OCI-LY3 (cell line): Measurements from ENCODE around the gene LAPTM5.

Experiments
- H2AFZ ChIP-seq: fragments of 200-600, 300-600 bp; shearing (Covaris generic); 2 replicates; pipeline ENCODE4 v1.6.0; 2014; ENCODE audit warnings: antibody characterized with exemption, low read depth, low read length
- H3K27ac ChIP-seq: fragments of 200-600, 300-600 bp; sonication (generic); 2 replicates; pipeline ENCODE4 v1.5.1; 2014; ENCODE audit warnings: mild to moderate bottlenecking, low read length, moderate library complexity, mixed read lengths
- H3K27me3 ChIP-seq: fragments of 200-600, 300-600 bp; sonication (generic); 2 replicates; pipeline ENCODE4 v1.6.1; 2014; ENCODE audit warnings: low read depth, low read length, mixed read lengths
- H3K36me3 ChIP-seq: fragments of 200-600, 300-600 bp; sonication (generic); replicated peaks from 2 replicates; pipeline ENCODE3; 2014; ENCODE audit warnings: low read depth, low read length, mixed read lengths
- H3K4me1 ChIP-seq: fragments of 300-600, 200-600 bp; sonication (generic); 2 replicates; pipeline ENCODE4 v1.6.1; 2014; ENCODE audit warnings: low read length, mixed read lengths
- H3K4me2 ChIP-seq: fragments of 200-600, 300-600 bp; sonication (generic); 2 replicates; pipeline ENCODE4 v1.6.1; 2014; ENCODE audit warnings: low read length, mixed read lengths
- H3K4me3 ChIP-seq: fragments of 300-600, 200-600 bp; sonication (generic); 2 replicates; pipeline ENCODE4 v1.5.1; 2014; ENCODE audit warnings: antibody characterized with exemption, mild to moderate bottlenecking, low read length, moderate library complexity
- H3K79me2 ChIP-seq: fragments of 300-600, 200-600 bp; shearing (Covaris generic); 2 replicates; pipeline ENCODE4 v1.6.1; 2014; ENCODE audit warnings: mild to moderate bottlenecking, low read length, mixed read lengths
- H3K9ac ChIP-seq: fragments of 300-600, 200-600 bp; shearing (Covaris generic); 2 replicates; pipeline ENCODE4 v1.6.0; 2014; ENCODE audit warnings: mild to moderate bottlenecking, low read length, moderate library complexity
- H3K9me3 ChIP-seq: fragments of 200-600, 300-600 bp; shearing (Covaris generic); 2 replicates; pipeline ENCODE4 v1.6.1; 2014; ENCODE audit warnings: low read length, mixed read lengths; ENCODE audit not compliant: insufficient read depth
- H4K20me1 ChIP-seq: fragments of 200-600, 300-600 bp; sonication (generic); 2 replicates; pipeline ENCODE4 v1.6.1; 2016; ENCODE audit warnings: low read length, mixed read lengths; ENCODE audit not compliant: insufficient read depth
- CTCF ChIP-seq: fragments of 200-600, 300-600 bp; sonication (generic); IDR thresholded peaks from 2 replicates; pipeline ENCODE4 v1.5.1; 2014; ENCODE audit warnings: antibody characterized with exemption, low read length, low read depth
- EZH2phosphoT487 ChIP-seq: fragments of 200-600 bp; shearing (Covaris generic); IDR thresholded peaks from 2 replicates; pipeline ENCODE4 v1.6.1; 2018; ENCODE audit warnings: antibody characterized with exemption, mixed run types, low read depth

Gene LAPTM5

GRCh38 chr1:30727824-30728223 is 29.8 kb downstream of the LAPTM5 start:
- H3K27me3 ChIP-seq: no peaks in the 10 kb centered on the region
- no peak overlapping the region for H3K4me2 ChIP-seq
- H3K79me2 ChIP-seq: no peaks in the 10 kb centered on the region
- H2AFZ ChIP-seq: no peak overlapping the region
- peaks cover 16% of the 10 kb centered on the region for H3K4me1 ChIP-seq
- TF ChIP-seq EZH2phosphoT487 (no peak), CTCF (no peak)
- H3K27ac ChIP-seq: no peak overlapping the region
- peaks cover 4% of the 10 kb centered on the region; the same call in 1 of the 2 replicates for H4K20me1 ChIP-seq
- H3K4me3 ChIP-seq: no peak overlapping the region
- no peaks in the 10 kb centered on the region for H3K9me3 ChIP-seq
- H3K9ac ChIP-seq: no peak overlapping the region
- peaks cover 4% of the 10 kb centered on the region for H3K36me3 ChIP-seq

GRCh38 chr1:30726773-30727684 is 30.5 kb downstream of the LAPTM5 start:
- Histone ChIP-seq H3K4me2 (no peak overlapping the region), H3K36me3 (no peaks in the 10 kb centered on the region), H2AFZ (no peak overlapping the region), H3K4me1 (peaks cover 11% of the 10 kb centered on the region), H3K9ac (no peak overlapping the region), H3K79me2 (no peaks in the 10 kb centered on the region), H3K27me3 (no peaks in the 10 kb centered on the region), H3K27ac (no peak overlapping the region), H3K4me3 (no peak overlapping the region), H3K9me3 (no peaks in the 10 kb centered on the region), H4K20me1 (no peaks in the 10 kb centered on the region)
- no peak for TF ChIP-seq CTCF
- TF ChIP-seq EZH2phosphoT487: no peak

GRCh38 chr1:30726236-30726635 is 31.3 kb downstream of the LAPTM5 start:
- no peaks in the 10 kb centered on the region for H3K9me3 ChIP-seq
- H3K27me3 ChIP-seq: no peaks in the 10 kb centered on the region
- H2AFZ ChIP-seq: no peak overlapping the region
- no peak overlapping the region for H3K9ac ChIP-seq
- H3K79me2 ChIP-seq: no peaks in the 10 kb centered on the region
- no peak overlapping the region for H3K27ac ChIP-seq
- H3K4me1 ChIP-seq: peaks cover 11% of the 10 kb centered on the region
- no peaks in the 10 kb centered on the region for H4K20me1 ChIP-seq
- no peak overlapping the region for H3K4me3 ChIP-seq
- no peaks in the 10 kb centered on the region for H3K36me3 ChIP-seq
- TF ChIP-seq EZH2phosphoT487: no peak
- TF ChIP-seq CTCF: no peak
- H3K4me2 ChIP-seq: no peak overlapping the region

GRCh38 chr1:30725450-30726095 is 32.0 kb downstream of the LAPTM5 start:
- no peaks in the 10 kb centered on the region for H3K9me3 ChIP-seq
- H3K27ac ChIP-seq: no peak overlapping the region
- no peaks in the 10 kb centered on the region for H3K27me3 ChIP-seq
- H4K20me1 ChIP-seq: no peaks in the 10 kb centered on the region
- no peak overlapping the region for H3K4me2 ChIP-seq
- TF ChIP-seq CTCF (no peak), EZH2phosphoT487 (no peak)
- H2AFZ ChIP-seq: no peak overlapping the region
- H3K9ac ChIP-seq: no peak overlapping the region
- peaks cover 10% of the 10 kb centered on the region for H3K4me1 ChIP-seq
- H3K79me2 ChIP-seq: no peaks in the 10 kb centered on the region
- H3K4me3 ChIP-seq: no peak overlapping the region
- H3K36me3 ChIP-seq: no peaks in the 10 kb centered on the region
